Pancreas (tissue), 10 donors: ENCODE results near the gene OR4C6. TPM values are rescaled to one million over a fixed set of nuclear protein-coding genes. Genes with fewer than 3 reads are reported as not detected.

Source experiments
- ATAC-seq, 4 donors: fragments of 200-7000 bp; cut with Tn5 transposase; one replicate each; pipeline versions ENCODE4 v1.8.0 to v1.9.1; 2020; ENCODE audit warnings: mild to moderate bottlenecking in 4 of 4, moderate library complexity in 4 of 4
- DNase-seq, 6 donors: peaks; one replicate each; pipeline ENCODE4 v3.0.0-alpha.2; 2020
- FAIRE-seq: peaks from 2 replicates; lab custom pipeline; 2012; peaks lifted over from hg19 to GRCh38; lab: Jason Lieb, UNC
- H3K27ac ChIP-seq, 4 donors: fragments of 200-600 bp; sonication (generic); 1 replicate in 3 of 4; 2 replicates in 1 of 4; pipeline versions ENCODE4 v1.5.0 to v1.8.0; 2020
- H3K27me3 ChIP-seq, 4 donors: fragments of 200-600 bp; one replicate each; pipeline ENCODE4 v1.8.0; 2021
- H3K36me3 ChIP-seq, 3 donors: fragments of 200-600 bp; sonication (generic) in 1 of 3; one replicate each; pipeline versions ENCODE4 v1.5.0 to v1.8.0; 2020 to 2021
- H3K4me1 ChIP-seq, 3 donors: fragments of 200-600 bp; one replicate each; pipeline ENCODE4 v1.8.0; 2021
- H3K4me3 ChIP-seq, 4 donors: fragments of 200-600 bp; sonication (generic) in 2 of 4; one replicate each; pipeline versions ENCODE4 v1.5.0 to v1.8.0; 2020 to 2021
- H3K9me3 ChIP-seq, 4 donors: fragments of 200-600 bp; one replicate each; pipeline ENCODE4 v1.8.0; 2021
- WGBS, 2 donors: extraction: QIAGEN DNeasy Blood & Tissue Kit; methylation state at CpG; one replicate each; pipeline ENCODE4 v1.1.7; 2013; 5-methylcytosine and 5-hydroxymethylcytosine counted together
- intact Hi-C, 3 donors: fragments of 100-400 bp; cut with DNase I; formaldehyde crosslinking; loops; one replicate each; pipeline versions ENCODE4 v1.11.1 to v1.14.2; 2022
- polyA plus RNA-seq, 2 donors: library from polyadenylated mRNA; stranded (reverse); fragments of 200-250 nt; gene quantifications; one replicate each; pipeline ENCODE4 v1.2.3, GENCODE V29; 2013
- total RNA-seq, 6 donors: library from RNA; stranded (reverse); fragmentation: NEBNext Ultra II Directional in 4 of 6; extraction: Animal tissue kit (Norgen Biotek cat#: 25700) in 4 of 6; gene quantifications; one replicate each; pipeline versions ENCODE4 v1.2.1 to v1.2.4, GENCODE V29; 2021 to 2023
- TF ChIP-seq, protein P1 (sequence below), 4 donors: fragments of 200-600 bp; sonication (generic) in 3 of 4; IDR thresholded peaks; one replicate each; pipeline versions ENCODE4 v1.5.0 to v1.8.0; 2021; ENCODE audit warnings: antibody characterized with exemption in 4 of 4
- donor health status: healthy with polysubstance abuse.
- donor health status: DM: no; HTN: no; CAD: no; lungs with moderate emphysema.
- donor health status: DM: no; HTN: no; CAD: no.
- donor health status: control.
- donor health status: control.
- donor health status: Bipolar disorder and iron deficiency.
- donor health status: DM: yes; HTN: yes; CAD: no.
- donor health status: DM: no; HTN: no; CAD: no.
- donor health status: DM: no; HTN: no; CAD: no.
- donor health status: DM: yes; HTN: yes; CAD: no.

Gene OR4C6
- total and polyA plus RNA-seq, 8 donors, result not detected

DNA sequence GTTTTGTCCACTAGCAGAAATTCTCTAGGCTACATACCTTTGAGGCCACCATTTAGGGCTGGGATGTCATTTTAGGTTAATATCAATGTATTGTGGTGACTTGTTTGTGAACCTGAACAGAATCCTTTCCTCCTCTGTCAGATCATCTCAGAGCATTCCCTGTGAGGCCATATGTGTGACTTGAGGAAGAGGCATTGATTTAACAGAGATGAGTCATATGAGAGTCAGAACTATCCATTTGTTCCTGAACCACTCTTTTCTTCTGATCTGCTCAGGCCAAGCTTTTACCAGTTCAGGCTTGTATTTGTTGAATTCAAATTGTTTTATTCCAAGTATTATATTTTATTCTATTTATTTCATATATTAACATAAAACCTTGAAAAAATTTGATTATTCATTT lies 6.9 kb upstream of the OR4C6 start:
- Histone ChIP-seq H3K27ac (no peak overlapping the region), H3K36me3 (no peaks in the 10 kb centered on the region), H3K4me1 (no peaks in the 10 kb centered on the region), H3K4me3 (no peak overlapping the region), H3K9me3 (no peaks in the 10 kb centered on the region), H3K27me3 (no peaks in the 10 kb centered on the region)
- intact Hi-C loops, result no loop called here
- ATAC-seq, result no peak
- FAIRE-seq, result no peak
- DNase-seq, result no peak
- TF ChIP-seq, protein P1, sequence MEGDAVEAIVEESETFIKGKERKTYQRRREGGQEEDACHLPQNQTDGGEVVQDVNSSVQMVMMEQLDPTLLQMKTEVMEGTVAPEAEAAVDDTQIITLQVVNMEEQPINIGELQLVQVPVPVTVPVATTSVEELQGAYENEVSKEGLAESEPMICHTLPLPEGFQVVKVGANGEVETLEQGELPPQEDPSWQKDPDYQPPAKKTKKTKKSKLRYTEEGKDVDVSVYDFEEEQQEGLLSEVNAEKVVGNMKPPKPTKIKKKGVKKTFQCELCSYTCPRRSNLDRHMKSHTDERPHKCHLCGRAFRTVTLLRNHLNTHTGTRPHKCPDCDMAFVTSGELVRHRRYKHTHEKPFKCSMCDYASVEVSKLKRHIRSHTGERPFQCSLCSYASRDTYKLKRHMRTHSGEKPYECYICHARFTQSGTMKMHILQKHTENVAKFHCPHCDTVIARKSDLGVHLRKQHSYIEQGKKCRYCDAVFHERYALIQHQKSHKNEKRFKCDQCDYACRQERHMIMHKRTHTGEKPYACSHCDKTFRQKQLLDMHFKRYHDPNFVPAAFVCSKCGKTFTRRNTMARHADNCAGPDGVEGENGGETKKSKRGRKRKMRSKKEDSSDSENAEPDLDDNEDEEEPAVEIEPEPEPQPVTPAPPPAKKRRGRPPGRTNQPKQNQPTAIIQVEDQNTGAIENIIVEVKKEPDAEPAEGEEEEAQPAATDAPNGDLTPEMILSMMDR (IDR thresholded peaks at IDR 0.05), result no peak

- no peak for FAIRE-seq
- no peak for ATAC-seq
- no peak overlapping the region for H3K4me3 ChIP-seq
- intact Hi-C loops, result no loop called here
- H3K27me3 ChIP-seq, result no peaks in the 10 kb centered on the region
- no peak overlapping the region for H3K27ac ChIP-seq
- no peak for DNase-seq
- TF ChIP-seq, protein P1 (IDR thresholded peaks at IDR 0.05), result no peak
- no peaks in the 10 kb centered on the region for H3K36me3 ChIP-seq
- H3K9me3 ChIP-seq, result no peaks in the 10 kb centered on the region
- 53 to 69% methylated on average over 2 of the region's 2 CpGs for WGBS, 2 donors
- no peaks in the 10 kb centered on the region for H3K4me1 ChIP-seq
These were observed 3.9 kb upstream of the OR4C6 start for GRCh38 chr11:55658031-55658573.

DNA sequence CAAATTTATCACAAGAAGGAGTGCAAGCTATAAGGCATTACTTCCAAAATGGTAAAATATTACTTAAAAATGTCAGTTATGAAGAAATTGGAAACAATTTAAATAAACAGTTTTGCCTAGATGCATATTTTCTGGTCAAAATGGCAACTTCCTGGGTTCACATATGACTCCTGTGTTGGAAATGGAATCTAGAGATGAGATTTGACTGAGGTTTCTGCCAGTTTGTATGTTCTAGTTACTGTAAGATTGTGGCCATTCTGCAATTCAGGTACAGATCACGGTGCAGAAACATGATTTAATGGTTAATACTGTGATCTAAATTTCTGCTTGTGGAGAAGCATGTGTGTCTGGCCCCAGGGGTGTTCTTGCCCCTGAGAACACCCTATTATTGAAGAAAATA lies 3.4 kb upstream of the OR4C6 start:
- Histone ChIP-seq H3K36me3 (no peaks in the 10 kb centered on the region), H3K27me3 (no peaks in the 10 kb centered on the region), H3K4me1 (no peaks in the 10 kb centered on the region), H3K27ac (no peak overlapping the region), H3K4me3 (no peak overlapping the region), H3K9me3 (no peaks in the 10 kb centered on the region)
- DNase-seq (no peak), ATAC-seq (no peak), FAIRE-seq (no peak)
- TF ChIP-seq, protein P1 (IDR thresholded peaks at IDR 0.05), result no peak
- WGBS, 2 donors, result 35 to 49% methylated on average over 1 of the region's 1 CpG
- intact Hi-C loops, result no loop called here

DNA sequence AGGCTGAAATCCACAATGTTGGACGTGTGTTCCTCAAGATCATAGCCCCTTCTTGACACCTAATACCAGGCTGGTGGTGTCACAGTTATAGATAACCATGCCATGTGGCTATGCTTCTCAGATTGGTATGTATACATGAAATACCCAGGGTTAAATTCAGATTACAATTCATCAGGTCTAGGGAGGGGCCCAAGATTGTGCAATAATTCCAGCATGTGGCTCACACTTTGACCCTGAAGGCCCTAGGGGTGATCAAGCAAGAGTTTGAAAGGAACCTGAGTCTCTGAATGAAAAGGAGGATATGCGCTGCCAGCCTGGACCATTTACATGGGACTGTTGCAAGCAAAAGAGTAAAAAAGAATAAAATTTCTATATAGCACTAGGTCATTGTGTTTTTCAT lies 7.4 kb downstream of the OR4C6 start:
- no peak overlapping the region for H3K4me3 ChIP-seq
- H3K27me3 ChIP-seq, result no peaks in the 10 kb centered on the region
- ATAC-seq, result no peak
- H3K27ac ChIP-seq, result no peak overlapping the region
- H3K36me3 ChIP-seq, result no peaks in the 10 kb centered on the region
- H3K9me3 ChIP-seq, result no peaks in the 10 kb centered on the region
- 30 to 40% methylated on average over 2 of the region's 2 CpGs for WGBS, 2 donors
- no peak for FAIRE-seq
- no peak for DNase-seq
- H3K4me1 ChIP-seq, result no peaks in the 10 kb centered on the region
- TF ChIP-seq, protein P1 (IDR thresholded peaks at IDR 0.05), result no peak
- intact Hi-C loops, result no loop called here

- TF ChIP-seq, protein P1 (IDR thresholded peaks at IDR 0.05), result no peak
- Histone ChIP-seq H3K36me3 (no peaks in the 10 kb centered on the region), H3K4me1 (no peaks in the 10 kb centered on the region), H3K4me3 (no peak overlapping the region), H3K9me3 (no peaks in the 10 kb centered on the region), H3K27me3 (no peaks in the 10 kb centered on the region), H3K27ac (no peak overlapping the region)
- intact Hi-C loops, result no loop called here
- DNase-seq (no peak), FAIRE-seq (no peak), ATAC-seq (no peak)
- 38 to 50% methylated on average over 5 of the region's 5 CpGs for WGBS, 2 donors
These were observed 11.9 kb downstream of the OR4C6 start for GRCh38 chr11:55673860-55674259.
